ENCODE measurements around the gene OSBPL8.

GRCh38 chr12:76426160-76426559 lies 133.4 kb downstream of the OSBPL8 start:
- TF ChIP-seq POLR2A (IDR thresholded peaks at IDR 0.05; ENCODE audit: low read depth) (no peak), POLR2AphosphoS5 (IDR thresholded peaks at IDR 0.05) (no peak)
- TF ChIP-seq, protein P1, sequence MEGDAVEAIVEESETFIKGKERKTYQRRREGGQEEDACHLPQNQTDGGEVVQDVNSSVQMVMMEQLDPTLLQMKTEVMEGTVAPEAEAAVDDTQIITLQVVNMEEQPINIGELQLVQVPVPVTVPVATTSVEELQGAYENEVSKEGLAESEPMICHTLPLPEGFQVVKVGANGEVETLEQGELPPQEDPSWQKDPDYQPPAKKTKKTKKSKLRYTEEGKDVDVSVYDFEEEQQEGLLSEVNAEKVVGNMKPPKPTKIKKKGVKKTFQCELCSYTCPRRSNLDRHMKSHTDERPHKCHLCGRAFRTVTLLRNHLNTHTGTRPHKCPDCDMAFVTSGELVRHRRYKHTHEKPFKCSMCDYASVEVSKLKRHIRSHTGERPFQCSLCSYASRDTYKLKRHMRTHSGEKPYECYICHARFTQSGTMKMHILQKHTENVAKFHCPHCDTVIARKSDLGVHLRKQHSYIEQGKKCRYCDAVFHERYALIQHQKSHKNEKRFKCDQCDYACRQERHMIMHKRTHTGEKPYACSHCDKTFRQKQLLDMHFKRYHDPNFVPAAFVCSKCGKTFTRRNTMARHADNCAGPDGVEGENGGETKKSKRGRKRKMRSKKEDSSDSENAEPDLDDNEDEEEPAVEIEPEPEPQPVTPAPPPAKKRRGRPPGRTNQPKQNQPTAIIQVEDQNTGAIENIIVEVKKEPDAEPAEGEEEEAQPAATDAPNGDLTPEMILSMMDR (IDR thresholded peaks at IDR 0.05), result no peak

All from esophagus muscularis mucosa (tissue), 3 donors.